ENCODE results near the gene UBE2G1. TPM values are rescaled to one million over a fixed set of nuclear protein-coding genes. Genes with fewer than 3 reads are reported as not detected.
"Not testable (repeated sequence)": the region's sequence is repeated elsewhere in the genome, so short reads cannot be mapped to it uniquely, and the experiment has no call there.

The UBE2G1 gene
- total and polyA plus RNA-seq, 2 of the 13 experiments (the other 11 are each of a cell fraction or from before 2014, with no cell fraction given): 27.9 to 42.6 TPM

DNA sequence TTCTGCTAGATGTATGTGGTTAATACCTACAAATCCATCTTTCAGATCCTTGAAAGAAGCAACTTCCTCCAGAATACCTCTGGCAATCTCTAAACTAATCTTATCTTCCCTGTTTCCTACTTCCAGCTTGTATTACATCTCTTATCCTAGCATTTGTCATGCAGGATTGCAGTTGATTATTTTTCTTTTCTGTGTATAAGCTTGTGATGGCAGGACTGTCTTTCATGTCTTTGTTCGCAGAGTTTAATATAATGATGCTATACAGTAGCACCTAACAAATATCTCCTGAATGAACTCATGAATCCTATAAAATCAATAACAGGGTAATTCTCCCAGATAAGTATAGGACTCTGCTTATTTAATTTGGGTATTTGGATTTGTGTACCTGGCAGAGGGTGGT, 12.2 kb upstream of the UBE2G1 start:
- DNase-seq (ENCODE audit: low spot score) (no peak), FAIRE-seq (no peak), ATAC-seq (no peak)
- Histone ChIP-seq H3K9ac (ENCODE audit: insufficient read depth, low read depth, low read length) (no peak overlapping the region), H3K4me1 (ENCODE audit: insufficient read depth, low read length) (peaks cover 22% of the 10 kb centered on the region), H3K4me2 (ENCODE audit: low read depth, low read length) (no peak overlapping the region), H2AFZ (ENCODE audit: low read length) (no peak overlapping the region), H4K20me1 (ENCODE audit: insufficient read depth, low read length) (no peaks in the 10 kb centered on the region), H3K4me3 (replicated peaks in 1 of 3; ENCODE audit: insufficient read depth in 1 of 3, low read depth in 2 of 3, low read length in 3 of 3) (no peak overlapping the region), H3K36me3 (replicated peaks in 1 of 2; ENCODE audit: control insufficient read depth in 1 of 2, insufficient read depth in 2 of 2, low read length in 2 of 2) (no peaks in the 10 kb centered on the region), H3K27me3 (ENCODE audit: control insufficient read depth in 1 of 2, insufficient read depth in 2 of 2, low read length in 2 of 2) (no peaks in the 10 kb centered on the region), H3K27ac (ENCODE audit: extremely low read length, insufficient read depth, low read length) (no peak overlapping the region), H3K9me3 (ENCODE audit: low read length) (no peaks in the 10 kb centered on the region), H3K79me2 (ENCODE audit: insufficient read depth, low read length) (no peaks in the 10 kb centered on the region)
- 97% methylated on average over 1 of the region's 1 CpG for WGBS (ENCODE audit: low lambda C conversion rate)
- intact Hi-C loops (cut with micrococcal nuclease; ENCODE audit: unreplicated experiment): no loop called here
- no TSS peak for BruUV-seq (replicated peaks)
- in situ Hi-C loops (cut with HindIII; ENCODE audit: extremely low pct_ligation_motif_present, low pct_unique_long_range_greater_than_20kb): no loop called here
- ChIA-PET CTCF (ENCODE audit: low intra/inter-chr PET ratio, low total read pairs) (no interaction called here), POLR2A (no interaction called here)
- TF ChIP-seq NFYC (CRISPR knock-in tag; IDR thresholded peaks at IDR 0.05): no peak
- TF ChIP-seq HIVEP1 (CRISPR knock-in tag; IDR thresholded peaks at IDR 0.05): no peak
- no peak for TF ChIP-seq ZNF282 (IDR thresholded peaks at IDR 0.05; ENCODE audit: partially characterized antibody)
- no peak for TF ChIP-seq ZFP37 (CRISPR knock-in tag; IDR thresholded peaks at IDR 0.05; ENCODE audit: borderline replicate concordance)
- no peak for TF ChIP-seq SIX4 (CRISPR knock-in tag; IDR thresholded peaks at IDR 0.05)
- no peak for TF ChIP-seq MED8 (CRISPR knock-in tag; IDR thresholded peaks at IDR 0.05; ENCODE audit: insufficient replicate concordance)
- TF ChIP-seq AKAP8 (CRISPR knock-in tag; IDR thresholded peaks at IDR 0.05): no peak
- TF ChIP-seq, protein P1, sequence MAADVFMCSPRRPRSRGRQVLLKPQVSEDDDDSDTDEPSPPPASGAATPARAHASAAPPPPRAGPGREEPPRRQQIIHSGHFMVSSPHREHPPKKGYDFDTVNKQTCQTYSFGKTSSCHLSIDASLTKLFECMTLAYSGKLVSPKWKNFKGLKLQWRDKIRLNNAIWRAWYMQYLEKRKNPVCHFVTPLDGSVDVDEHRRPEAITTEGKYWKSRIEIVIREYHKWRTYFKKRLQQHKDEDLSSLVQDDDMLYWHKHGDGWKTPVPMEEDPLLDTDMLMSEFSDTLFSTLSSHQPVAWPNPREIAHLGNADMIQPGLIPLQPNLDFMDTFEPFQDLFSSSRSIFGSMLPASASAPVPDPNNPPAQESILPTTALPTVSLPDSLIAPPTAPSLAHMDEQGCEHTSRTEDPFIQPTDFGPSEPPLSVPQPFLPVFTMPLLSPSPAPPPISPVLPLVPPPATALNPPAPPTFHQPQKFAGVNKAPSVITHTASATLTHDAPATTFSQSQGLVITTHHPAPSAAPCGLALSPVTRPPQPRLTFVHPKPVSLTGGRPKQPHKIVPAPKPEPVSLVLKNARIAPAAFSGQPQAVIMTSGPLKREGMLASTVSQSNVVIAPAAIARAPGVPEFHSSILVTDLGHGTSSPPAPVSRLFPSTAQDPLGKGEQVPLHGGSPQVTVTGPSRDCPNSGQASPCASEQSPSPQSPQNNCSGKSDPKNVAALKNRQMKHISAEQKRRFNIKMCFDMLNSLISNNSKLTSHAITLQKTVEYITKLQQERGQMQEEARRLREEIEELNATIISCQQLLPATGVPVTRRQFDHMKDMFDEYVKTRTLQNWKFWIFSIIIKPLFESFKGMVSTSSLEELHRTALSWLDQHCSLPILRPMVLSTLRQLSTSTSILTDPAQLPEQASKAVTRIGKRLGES (CRISPR knock-in tag; IDR thresholded peaks at IDR 0.05; ENCODE audit: borderline replicate concordance): no peak
- no peak for TF ChIP-seq AGO2 (optimal IDR thresholded peaks at IDR 0.05; ENCODE audit: low read depth, low read length)

DNA sequence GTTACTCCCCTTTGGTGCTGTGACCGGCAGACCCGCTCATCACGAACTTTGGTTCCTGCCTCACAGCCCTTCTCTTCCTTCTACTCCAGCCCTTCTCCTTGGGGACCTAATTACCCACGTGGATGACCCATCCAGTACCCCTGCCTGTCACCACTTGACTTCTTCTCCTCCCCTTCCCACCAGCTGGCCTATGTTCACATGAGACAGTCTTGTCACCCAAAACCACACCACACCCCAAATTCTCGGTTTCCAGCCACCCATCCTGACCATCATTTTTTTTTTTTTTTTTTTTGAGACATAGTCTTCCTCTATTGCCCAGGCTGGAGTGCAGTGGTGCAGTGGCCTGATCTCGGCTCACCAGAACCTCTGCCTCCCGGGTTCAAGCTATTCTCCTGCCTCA, 10.8 kb upstream of the UBE2G1 start:
- in situ Hi-C loops (cut with HindIII; ENCODE audit: extremely low pct_ligation_motif_present, low pct_unique_long_range_greater_than_20kb); intact Hi-C loops (cut with micrococcal nuclease; ENCODE audit: unreplicated experiment); H3K36me3 ChIP-seq (replicated peaks in 1 of 2; ENCODE audit: control insufficient read depth in 1 of 2, insufficient read depth in 2 of 2, low read length in 2 of 2); H3K4me3 ChIP-seq (replicated peaks in 1 of 3; ENCODE audit: insufficient read depth in 1 of 3, low read depth in 2 of 3, low read length in 3 of 3); H4K20me1 ChIP-seq (ENCODE audit: insufficient read depth, low read length); POLR2A ChIA-PET; H3K79me2 ChIP-seq (ENCODE audit: insufficient read depth, low read length); H3K27ac ChIP-seq (ENCODE audit: extremely low read length, insufficient read depth, low read length); H3K9ac ChIP-seq (ENCODE audit: insufficient read depth, low read depth, low read length); FAIRE-seq; CTCF ChIA-PET (ENCODE audit: low intra/inter-chr PET ratio, low total read pairs); H3K27me3 ChIP-seq (ENCODE audit: control insufficient read depth in 1 of 2, insufficient read depth in 2 of 2, low read length in 2 of 2); BruUV-seq (replicated peaks); H3K9me3 ChIP-seq (ENCODE audit: low read length); DNase-seq (ENCODE audit: low spot score); ATAC-seq; H3K4me2 ChIP-seq (ENCODE audit: low read depth, low read length); H2AFZ ChIP-seq (ENCODE audit: low read length): not testable (repeated sequence)
- H3K4me1 ChIP-seq (ENCODE audit: insufficient read depth, low read length): peaks cover 18% of the 10 kb centered on the region
- WGBS (ENCODE audit: low lambda C conversion rate): 49% methylated on average over 7 of the region's 7 CpGs

DNA sequence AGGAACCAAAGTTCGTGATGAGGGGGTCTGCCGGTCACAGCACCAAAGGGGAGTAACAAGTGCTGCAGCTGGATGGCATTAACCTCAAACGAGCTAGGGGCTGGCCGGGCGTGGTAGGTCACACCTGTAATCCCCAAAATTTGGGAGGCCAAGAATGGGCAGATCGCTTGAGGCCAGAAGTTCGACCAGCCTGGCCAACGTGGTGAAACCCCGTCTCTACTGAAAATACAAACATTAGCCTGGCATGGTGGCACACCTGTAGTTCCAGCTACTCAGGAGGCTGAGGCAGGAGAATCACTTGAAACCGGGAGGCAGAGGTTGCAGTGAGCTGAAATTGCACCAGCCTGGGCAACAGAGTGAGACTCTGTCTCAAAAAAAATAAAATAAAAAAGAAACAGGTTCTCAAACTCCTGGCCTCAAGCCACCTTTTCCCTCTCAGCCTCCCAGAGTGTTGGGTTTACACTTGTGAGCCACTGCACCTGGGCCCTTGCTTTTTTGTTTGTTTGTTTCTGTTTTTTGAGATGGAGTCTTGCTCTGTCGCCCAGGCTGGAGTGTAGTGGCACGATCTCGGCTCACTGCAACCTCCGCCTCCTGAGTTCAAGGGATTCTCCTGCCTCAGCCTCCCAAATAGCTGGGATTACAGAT, 9.4 kb upstream of the UBE2G1 start:
- H3K79me2 ChIP-seq (ENCODE audit: insufficient read depth, low read length); CTCF ChIA-PET (ENCODE audit: low intra/inter-chr PET ratio, low total read pairs); ATAC-seq; H3K27ac ChIP-seq (ENCODE audit: extremely low read length, insufficient read depth, low read length); BruUV-seq (replicated peaks); H3K9me3 ChIP-seq (ENCODE audit: low read length); in situ Hi-C loops (cut with HindIII; ENCODE audit: extremely low pct_ligation_motif_present, low pct_unique_long_range_greater_than_20kb); POLR2A ChIA-PET; intact Hi-C loops (cut with micrococcal nuclease; ENCODE audit: unreplicated experiment); H2AFZ ChIP-seq (ENCODE audit: low read length); DNase-seq (ENCODE audit: low spot score); H3K27me3 ChIP-seq (ENCODE audit: control insufficient read depth in 1 of 2, insufficient read depth in 2 of 2, low read length in 2 of 2); FAIRE-seq; H3K4me2 ChIP-seq (ENCODE audit: low read depth, low read length); H3K9ac ChIP-seq (ENCODE audit: insufficient read depth, low read depth, low read length); H3K4me3 ChIP-seq (replicated peaks in 1 of 3; ENCODE audit: insufficient read depth in 1 of 3, low read depth in 2 of 3, low read length in 3 of 3); H3K36me3 ChIP-seq (replicated peaks in 1 of 2; ENCODE audit: control insufficient read depth in 1 of 2, insufficient read depth in 2 of 2, low read length in 2 of 2); H4K20me1 ChIP-seq (ENCODE audit: insufficient read depth, low read length): not testable (repeated sequence)
- H3K4me1 ChIP-seq (ENCODE audit: insufficient read depth, low read length): peaks cover 10% of the 10 kb centered on the region
- WGBS (ENCODE audit: low lambda C conversion rate): 29% methylated on average over 12 of the region's 14 CpGs

Measured in HepG2 (cell line).